ENCODE results near the gene LPO. TPM values are rescaled to one million over a fixed set of nuclear protein-coding genes. Genes with fewer than 3 reads are reported as not detected.

The LPO gene
- total and polyA plus RNA-seq, 9 of the 15 experiments (the other 6 are each of a cell fraction or from before 2014, with no cell fraction given) = 0.07 to 0.11 TPM; not detected in 7

DNA sequence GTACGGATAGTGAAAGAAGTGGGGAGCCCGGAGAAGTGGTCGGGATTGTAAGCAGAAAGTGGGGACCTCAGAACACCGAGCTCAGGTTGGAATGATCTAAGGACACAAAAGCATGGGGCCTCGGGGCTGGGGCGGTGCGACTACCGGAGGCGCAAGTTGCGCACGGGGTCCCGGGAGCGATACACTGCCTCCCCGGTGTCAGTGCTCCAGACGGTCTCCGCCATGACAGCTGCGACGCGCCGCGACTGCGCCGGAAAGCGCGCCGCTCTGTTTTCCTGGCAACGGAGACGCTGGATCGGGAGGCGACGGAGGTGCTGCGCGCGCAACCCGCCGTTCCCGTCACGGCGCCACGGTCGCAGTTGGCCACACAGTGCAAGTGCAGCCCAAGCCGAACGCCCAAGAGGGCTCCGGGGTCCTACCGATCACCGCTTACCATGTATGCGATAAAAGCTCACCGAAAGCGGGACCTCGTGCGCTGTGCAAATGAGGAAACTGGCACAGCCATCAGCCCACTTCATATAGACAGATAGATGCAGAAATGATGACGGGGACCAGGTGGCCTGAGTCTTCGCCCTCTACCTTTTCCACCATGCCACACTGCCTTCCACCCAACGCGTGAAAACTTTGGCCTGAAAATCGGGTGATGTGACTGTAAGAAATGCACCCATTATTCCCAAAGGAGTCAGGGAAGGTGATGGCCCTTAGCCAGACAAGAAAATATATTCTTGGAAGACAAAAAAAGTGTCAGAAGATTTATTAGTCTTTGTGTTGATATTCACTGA, 19.2 kb upstream of the LPO start, which contains the start of gene MKS1 (continued):
- TF ChIP-seq, protein P1, sequence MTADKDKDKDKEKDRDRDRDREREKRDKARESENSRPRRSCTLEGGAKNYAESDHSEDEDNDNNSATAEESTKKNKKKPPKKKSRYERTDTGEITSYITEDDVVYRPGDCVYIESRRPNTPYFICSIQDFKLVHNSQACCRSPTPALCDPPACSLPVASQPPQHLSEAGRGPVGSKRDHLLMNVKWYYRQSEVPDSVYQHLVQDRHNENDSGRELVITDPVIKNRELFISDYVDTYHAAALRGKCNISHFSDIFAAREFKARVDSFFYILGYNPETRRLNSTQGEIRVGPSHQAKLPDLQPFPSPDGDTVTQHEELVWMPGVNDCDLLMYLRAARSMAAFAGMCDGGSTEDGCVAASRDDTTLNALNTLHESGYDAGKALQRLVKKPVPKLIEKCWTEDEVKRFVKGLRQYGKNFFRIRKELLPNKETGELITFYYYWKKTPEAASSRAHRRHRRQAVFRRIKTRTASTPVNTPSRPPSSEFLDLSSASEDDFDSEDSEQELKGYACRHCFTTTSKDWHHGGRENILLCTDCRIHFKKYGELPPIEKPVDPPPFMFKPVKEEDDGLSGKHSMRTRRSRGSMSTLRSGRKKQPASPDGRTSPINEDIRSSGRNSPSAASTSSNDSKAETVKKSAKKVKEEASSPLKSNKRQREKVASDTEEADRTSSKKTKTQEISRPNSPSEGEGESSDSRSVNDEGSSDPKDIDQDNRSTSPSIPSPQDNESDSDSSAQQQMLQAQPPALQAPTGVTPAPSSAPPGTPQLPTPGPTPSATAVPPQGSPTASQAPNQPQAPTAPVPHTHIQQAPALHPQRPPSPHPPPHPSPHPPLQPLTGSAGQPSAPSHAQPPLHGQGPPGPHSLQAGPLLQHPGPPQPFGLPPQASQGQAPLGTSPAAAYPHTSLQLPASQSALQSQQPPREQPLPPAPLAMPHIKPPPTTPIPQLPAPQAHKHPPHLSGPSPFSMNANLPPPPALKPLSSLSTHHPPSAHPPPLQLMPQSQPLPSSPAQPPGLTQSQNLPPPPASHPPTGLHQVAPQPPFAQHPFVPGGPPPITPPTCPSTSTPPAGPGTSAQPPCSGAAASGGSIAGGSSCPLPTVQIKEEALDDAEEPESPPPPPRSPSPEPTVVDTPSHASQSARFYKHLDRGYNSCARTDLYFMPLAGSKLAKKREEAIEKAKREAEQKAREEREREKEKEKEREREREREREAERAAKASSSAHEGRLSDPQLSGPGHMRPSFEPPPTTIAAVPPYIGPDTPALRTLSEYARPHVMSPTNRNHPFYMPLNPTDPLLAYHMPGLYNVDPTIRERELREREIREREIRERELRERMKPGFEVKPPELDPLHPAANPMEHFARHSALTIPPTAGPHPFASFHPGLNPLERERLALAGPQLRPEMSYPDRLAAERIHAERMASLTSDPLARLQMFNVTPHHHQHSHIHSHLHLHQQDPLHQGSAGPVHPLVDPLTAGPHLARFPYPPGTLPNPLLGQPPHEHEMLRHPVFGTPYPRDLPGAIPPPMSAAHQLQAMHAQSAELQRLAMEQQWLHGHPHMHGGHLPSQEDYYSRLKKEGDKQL (CRISPR knock-in tag; IDR thresholded peaks at IDR 0.05; ENCODE audit: borderline replicate concordance) = no peak
- no peak for TF ChIP-seq PTTG1 (tag; IDR thresholded peaks at IDR 0.05; ENCODE audit: low read depth)
- no peak for TF ChIP-seq SMC3 (conservative IDR thresholded peaks at IDR 0.05; ENCODE audit: insufficient read depth, low read depth, low read length)
- TF ChIP-seq, protein P2, sequence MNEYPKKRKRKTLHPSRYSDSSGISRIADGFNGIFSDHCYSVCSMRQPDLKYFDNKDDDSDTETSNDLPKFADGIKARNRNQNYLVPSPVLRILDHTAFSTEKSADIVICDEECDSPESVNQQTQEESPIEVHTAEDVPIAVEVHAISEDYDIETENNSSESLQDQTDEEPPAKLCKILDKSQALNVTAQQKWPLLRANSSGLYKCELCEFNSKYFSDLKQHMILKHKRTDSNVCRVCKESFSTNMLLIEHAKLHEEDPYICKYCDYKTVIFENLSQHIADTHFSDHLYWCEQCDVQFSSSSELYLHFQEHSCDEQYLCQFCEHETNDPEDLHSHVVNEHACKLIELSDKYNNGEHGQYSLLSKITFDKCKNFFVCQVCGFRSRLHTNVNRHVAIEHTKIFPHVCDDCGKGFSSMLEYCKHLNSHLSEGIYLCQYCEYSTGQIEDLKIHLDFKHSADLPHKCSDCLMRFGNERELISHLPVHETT (CRISPR knock-in tag; conservative IDR thresholded peaks at IDR 0.05 in 1 of 2, IDR thresholded peaks at IDR 0.05 in 1 of 2) = no peak
- TF ChIP-seq BCOR (IDR thresholded peaks at IDR 0.05) = 0 out of 2 replicates have a peak, but pooled peaks have one; percentile 51
- peak; percentile 73 for TF ChIP-seq ZNF592 (IDR thresholded peaks at IDR 0.05)
- TF ChIP-seq SAFB (IDR thresholded peaks at IDR 0.05; ENCODE audit: borderline replicate concordance, low read depth, low read length) = no peak
- no peak for TF ChIP-seq CEBPG (CRISPR knock-in tag; IDR thresholded peaks at IDR 0.05)
- no peak for TF ChIP-seq CEBPG (tag; conservative IDR thresholded peaks at IDR 0.05 in 1 of 2, IDR thresholded peaks at IDR 0.05 in 1 of 2)
- no peak for TF ChIP-seq EGR1 (conservative IDR thresholded peaks at IDR 0.05)
- TF ChIP-seq, protein P3, sequence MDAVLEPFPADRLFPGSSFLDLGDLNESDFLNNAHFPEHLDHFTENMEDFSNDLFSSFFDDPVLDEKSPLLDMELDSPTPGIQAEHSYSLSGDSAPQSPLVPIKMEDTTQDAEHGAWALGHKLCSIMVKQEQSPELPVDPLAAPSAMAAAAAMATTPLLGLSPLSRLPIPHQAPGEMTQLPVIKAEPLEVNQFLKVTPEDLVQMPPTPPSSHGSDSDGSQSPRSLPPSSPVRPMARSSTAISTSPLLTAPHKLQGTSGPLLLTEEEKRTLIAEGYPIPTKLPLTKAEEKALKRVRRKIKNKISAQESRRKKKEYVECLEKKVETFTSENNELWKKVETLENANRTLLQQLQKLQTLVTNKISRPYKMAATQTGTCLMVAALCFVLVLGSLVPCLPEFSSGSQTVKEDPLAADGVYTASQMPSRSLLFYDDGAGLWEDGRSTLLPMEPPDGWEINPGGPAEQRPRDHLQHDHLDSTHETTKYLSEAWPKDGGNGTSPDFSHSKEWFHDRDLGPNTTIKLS (IDR thresholded peaks at IDR 0.05; ENCODE audit: borderline replicate concordance, low read depth) = no peak
- TF ChIP-seq KLF10 (CRISPR knock-in tag; IDR thresholded peaks at IDR 0.05) = no peak
- TF ChIP-seq HDAC1 (IDR thresholded peaks at IDR 0.05) = peak in 1 of 2 experiments; percentile 80; a peak in 1 of 4 replicates

Measured in K562 (cell line).